ENCODE results near the gene CENPO. TPM values are rescaled to one million over a fixed set of nuclear protein-coding genes. Genes with fewer than 3 reads are reported as not detected.

The CENPO gene
- total and polyA plus RNA-seq, 2 donors (not counting 3 experiments of a cell fraction or from before 2014, with no cell fraction given) = 26.8 to 45.3 TPM

- Histone ChIP-seq H3K4me2 (ENCODE audit: insufficient read depth, low read length) (no peak overlapping the region), H2AFZ (ENCODE audit: low read depth, low read length) (no peak overlapping the region), H3K9me3 (replicated peaks; ENCODE audit: control insufficient read depth, insufficient read depth, low read length) (no peaks in the 10 kb centered on the region), H3K36me3 (ENCODE audit: control insufficient read depth in 2 of 2, extremely low read depth in 1 of 2, insufficient read depth in 2 of 2, low read length in 2 of 2) (no peaks in the 10 kb centered on the region), H3K79me2 (ENCODE audit: control insufficient read depth, insufficient read depth, low read length) (no peaks in the 10 kb centered on the region), H3K4me1 (ENCODE audit: control insufficient read depth, extremely low read depth, insufficient read depth, low read length) (no peaks in the 10 kb centered on the region), H3K27ac (ENCODE audit: insufficient read depth, low read depth, low read length) (no peak overlapping the region), H3K9ac (replicated peaks; ENCODE audit: extremely low read depth, insufficient read depth, low read length) (no peak overlapping the region), H3K9me1 (replicated peaks; ENCODE audit: control insufficient read depth, extremely low read depth, insufficient read depth, low read length) (no peaks in the 10 kb centered on the region), H4K20me1 (replicated peaks; ENCODE audit: control insufficient read depth, extremely low read depth, insufficient read depth, low read length) (no peaks in the 10 kb centered on the region), H3K27me3 (ENCODE audit: control insufficient read depth in 2 of 2, insufficient read depth in 2 of 2, low read length in 2 of 2) (no peaks in the 10 kb centered on the region), H3K4me3 (replicated peaks in 1 of 3; ENCODE audit: insufficient read depth in 1 of 3, low read depth in 1 of 3, low read length in 3 of 3) (no peak overlapping the region)
- dilution Hi-C loops (cut with MboI; ENCODE audit: extremely low pct_ligation_motif_present, low sequenced_read_pairs) (no loop called here), intact Hi-C loops (cut with micrococcal nuclease) (no loop called here)
- POLR2A ChIA-PET = no interaction called here
- no peak for FAIRE-seq
- no TSS peak for BruUV-seq (replicated peaks)
- DNase-seq (ENCODE audit: low read depth, low spot score) = no peak
- CTCF ChIA-PET = no interaction called here
- no peak for TF ChIP-seq CTCF (IDR thresholded peaks at IDR 0.05; ENCODE audit: extremely low read depth in 1 of 2, insufficient read depth in 1 of 2, low read depth in 1 of 2, low read length in 2 of 2)
- TF ChIP-seq JUN (IDR thresholded peaks at IDR 0.05; ENCODE audit: borderline replicate concordance, insufficient read depth, insufficient read length, low read depth) = no peak
- no peak for TF ChIP-seq EZH2 (IDR thresholded peaks at IDR 0.05; ENCODE audit: borderline replicate concordance, low read depth, low read length, severe bottlenecking)
- TF ChIP-seq POLR2AphosphoS5 (IDR thresholded peaks at IDR 0.05; ENCODE audit: insufficient read depth, low read depth, low read length) = no peak
- no peak for TF ChIP-seq MYC (IDR thresholded peaks at IDR 0.05; ENCODE audit: low read depth, low read length)
- TF ChIP-seq GATA2 (IDR thresholded peaks at IDR 0.05; ENCODE audit: insufficient read depth, insufficient read length, low read depth, low read length) = no peak
- no peak for TF ChIP-seq MAX (IDR thresholded peaks at IDR 0.05; ENCODE audit: insufficient read depth, insufficient read length)
- TF ChIP-seq POLR2A (IDR thresholded peaks at IDR 0.05; ENCODE audit: low read depth, low read length) = no peak
- no peak for TF ChIP-seq FOS (IDR thresholded peaks at IDR 0.05; ENCODE audit: borderline replicate concordance, insufficient read depth, low read length)
Measured at GRCh38 chr2:24845691-24846090, 52.5 kb downstream of the CENPO start.

Data from endothelial cell of umbilical vein (primary cell).